ENCODE measurements around the gene MPPED2.

The MPPED2 gene

DNA sequence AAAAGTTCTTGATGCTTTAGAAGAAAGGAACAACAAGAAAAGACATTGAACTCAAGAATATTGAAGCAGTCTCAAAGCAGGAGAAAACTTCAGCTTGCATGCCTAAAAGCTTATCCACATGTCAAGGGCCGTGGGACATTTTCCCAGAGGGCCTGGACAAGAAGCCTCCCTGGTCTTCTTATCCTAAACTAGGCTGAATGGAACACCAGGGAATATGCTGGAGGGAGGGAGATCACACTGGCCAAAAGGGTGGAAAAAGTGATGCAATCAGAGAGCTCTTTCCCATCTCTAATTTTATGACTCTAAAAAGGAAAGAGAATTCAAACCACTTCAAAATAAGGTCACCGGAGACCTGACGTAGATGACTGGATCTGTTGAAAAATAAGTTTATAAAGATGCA lies 107.2 kb downstream of the MPPED2 start:
- DNase-seq (ENCODE audit: low read depth, low spot score): no peak
- TF ChIP-seq ZNF274 (IDR thresholded peaks at IDR 0.05; ENCODE audit: low read depth, low read length) (no peak), YY1 (IDR thresholded peaks at IDR 0.05; ENCODE audit: insufficient read depth, insufficient read length) (no peak), SUZ12 (IDR thresholded peaks at IDR 0.05; ENCODE audit: extremely low read depth, insufficient read depth, insufficient read length) (no peak)
- Histone ChIP-seq H3K4me1 (ENCODE audit: insufficient read depth, insufficient read length) (peaks cover 2% of the 10 kb centered on the region), H3K27me3 (ENCODE audit: insufficient read depth, insufficient read length) (no peaks in the 10 kb centered on the region), H3K4me3 (ENCODE audit: insufficient read length, low read depth) (no peak overlapping the region), H3K9ac (ENCODE audit: insufficient read length, low read depth) (no peak overlapping the region), H3K36me3 (ENCODE audit: insufficient read depth, insufficient read length, low read length) (no peaks in the 10 kb centered on the region), H3K9me3 (ENCODE audit: insufficient read depth, low read length) (no peaks in the 10 kb centered on the region)

GRCh38 chr11:30477061-30477460 lies 109.1 kb downstream of the MPPED2 start:
- H3K9me3 ChIP-seq (ENCODE audit: insufficient read depth, low read length): no peaks in the 10 kb centered on the region
- H3K9ac ChIP-seq (ENCODE audit: insufficient read length, low read depth): no peak overlapping the region
- TF ChIP-seq YY1 (IDR thresholded peaks at IDR 0.05; ENCODE audit: insufficient read depth, insufficient read length) (no peak), ZNF274 (IDR thresholded peaks at IDR 0.05; ENCODE audit: low read depth, low read length) (no peak), SUZ12 (IDR thresholded peaks at IDR 0.05; ENCODE audit: extremely low read depth, insufficient read depth, insufficient read length) (no peak)
- peaks cover 2% of the 10 kb centered on the region for H3K4me1 ChIP-seq (ENCODE audit: insufficient read depth, insufficient read length)
- no peak overlapping the region for H3K4me3 ChIP-seq (ENCODE audit: insufficient read length, low read depth)
- no peaks in the 10 kb centered on the region for H3K36me3 ChIP-seq (ENCODE audit: insufficient read depth, insufficient read length, low read length)
- DNase-seq (ENCODE audit: low read depth, low spot score): no peak
- no peaks in the 10 kb centered on the region for H3K27me3 ChIP-seq (ENCODE audit: insufficient read depth, insufficient read length)

DNA sequence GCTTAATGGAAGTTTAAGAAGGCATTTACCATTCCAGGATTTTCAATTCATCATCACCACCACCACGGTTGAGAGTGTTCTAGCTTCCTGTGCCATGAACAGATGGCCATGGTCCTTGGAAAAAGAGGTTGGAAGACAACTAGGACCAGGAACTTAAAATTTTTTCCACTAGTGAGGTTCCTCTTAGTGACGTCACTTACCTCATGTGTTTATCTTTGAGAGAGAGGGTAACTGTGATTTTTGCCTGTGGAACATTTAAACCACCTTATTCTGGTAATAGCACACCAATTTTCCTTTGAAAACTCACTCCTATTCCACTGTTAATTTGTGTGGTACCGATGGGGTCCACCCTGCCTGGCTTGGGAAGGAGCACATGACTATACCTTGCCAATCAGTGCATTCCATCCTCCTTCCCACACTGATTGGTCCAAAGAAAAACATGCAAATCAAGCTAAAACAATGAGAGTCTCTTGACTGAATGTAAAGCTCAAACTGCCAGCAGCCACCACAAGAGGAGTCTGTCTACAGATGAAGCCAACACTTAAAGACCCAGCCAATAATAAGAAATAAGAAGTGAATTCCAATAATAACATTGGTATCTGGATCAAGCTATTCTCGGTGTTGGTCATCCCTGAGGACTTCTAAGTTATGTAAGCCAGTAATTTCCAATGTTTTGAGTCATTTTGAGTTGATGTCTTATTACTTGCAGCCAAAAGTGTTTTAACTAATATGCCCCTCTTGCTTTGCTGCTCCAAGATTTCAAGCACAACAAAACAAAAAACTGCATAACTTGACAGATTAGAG lies 111.8 kb downstream of the MPPED2 start:
- DNase-seq (ENCODE audit: low read depth, low spot score): no peak
- Histone ChIP-seq H3K4me3 (ENCODE audit: insufficient read length, low read depth) (no peak overlapping the region), H3K4me1 (ENCODE audit: insufficient read depth, insufficient read length) (no peaks in the 10 kb centered on the region), H3K9ac (ENCODE audit: insufficient read length, low read depth) (no peak overlapping the region), H3K36me3 (ENCODE audit: insufficient read depth, insufficient read length, low read length) (no peaks in the 10 kb centered on the region), H3K9me3 (ENCODE audit: insufficient read depth, low read length) (no peaks in the 10 kb centered on the region), H3K27me3 (ENCODE audit: insufficient read depth, insufficient read length) (no peaks in the 10 kb centered on the region)
- TF ChIP-seq ZNF274 (IDR thresholded peaks at IDR 0.05; ENCODE audit: low read depth, low read length) (no peak), YY1 (IDR thresholded peaks at IDR 0.05; ENCODE audit: insufficient read depth, insufficient read length) (no peak), SUZ12 (IDR thresholded peaks at IDR 0.05; ENCODE audit: extremely low read depth, insufficient read depth, insufficient read length) (no peak)

DNA sequence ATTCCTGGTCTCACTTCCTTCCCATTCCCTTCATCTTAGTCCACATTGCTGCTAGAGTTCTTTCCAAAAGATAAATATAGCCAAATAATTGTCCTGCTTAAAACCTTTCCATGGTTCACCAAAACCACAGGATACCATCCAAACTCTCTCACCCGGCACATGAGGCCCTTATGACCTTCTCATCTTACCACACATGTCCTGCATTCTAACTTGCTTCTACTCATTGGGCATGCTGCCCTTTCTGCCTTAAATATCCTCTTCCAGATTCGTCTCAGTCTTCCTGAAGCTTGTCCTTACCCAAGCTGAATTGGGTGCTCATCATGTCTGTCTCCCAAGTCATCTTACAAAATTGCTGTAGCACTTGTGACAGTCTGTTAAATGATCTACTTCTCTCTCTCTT lies 114.9 kb downstream of the MPPED2 start:
- H3K36me3 ChIP-seq (ENCODE audit: insufficient read depth, insufficient read length, low read length): no peaks in the 10 kb centered on the region
- H3K27me3 ChIP-seq (ENCODE audit: insufficient read depth, insufficient read length): no peaks in the 10 kb centered on the region
- no peaks in the 10 kb centered on the region for H3K9me3 ChIP-seq (ENCODE audit: insufficient read depth, low read length)
- no peak for DNase-seq (ENCODE audit: low read depth, low spot score)
- H3K4me1 ChIP-seq (ENCODE audit: insufficient read depth, insufficient read length): no peaks in the 10 kb centered on the region
- TF ChIP-seq ZNF274 (IDR thresholded peaks at IDR 0.05; ENCODE audit: low read depth, low read length): no peak
- no peak for TF ChIP-seq YY1 (IDR thresholded peaks at IDR 0.05; ENCODE audit: insufficient read depth, insufficient read length)
- TF ChIP-seq SUZ12 (IDR thresholded peaks at IDR 0.05; ENCODE audit: extremely low read depth, insufficient read depth, insufficient read length): no peak
- H3K9ac ChIP-seq (ENCODE audit: insufficient read length, low read depth): no peak overlapping the region
- no peak overlapping the region for H3K4me3 ChIP-seq (ENCODE audit: insufficient read length, low read depth)

GRCh38 chr11:30468881-30469280 lies 117.3 kb downstream of the MPPED2 start:
- H3K9me3 ChIP-seq (ENCODE audit: insufficient read depth, low read length): no peaks in the 10 kb centered on the region

GRCh38 chr11:30467176-30467575 lies 119.0 kb downstream of the MPPED2 start:
- no peak for DNase-seq (ENCODE audit: low read depth, low spot score)
- Histone ChIP-seq H3K9ac (ENCODE audit: insufficient read length, low read depth) (no peak overlapping the region), H3K4me3 (ENCODE audit: insufficient read length, low read depth) (no peak overlapping the region), H3K27me3 (ENCODE audit: insufficient read depth, insufficient read length) (no peaks in the 10 kb centered on the region), H3K4me1 (ENCODE audit: insufficient read depth, insufficient read length) (no peaks in the 10 kb centered on the region), H3K36me3 (ENCODE audit: insufficient read depth, insufficient read length, low read length) (no peaks in the 10 kb centered on the region), H3K9me3 (ENCODE audit: insufficient read depth, low read length) (no peaks in the 10 kb centered on the region)
- TF ChIP-seq YY1 (IDR thresholded peaks at IDR 0.05; ENCODE audit: insufficient read depth, insufficient read length) (no peak), SUZ12 (IDR thresholded peaks at IDR 0.05; ENCODE audit: extremely low read depth, insufficient read depth, insufficient read length) (no peak), ZNF274 (IDR thresholded peaks at IDR 0.05; ENCODE audit: low read depth, low read length) (no peak)

More at GRCh38 chr11:30468881-30469280, 117.3 kb downstream of the MPPED2 start:
- DNase-seq (ENCODE audit: low read depth, low spot score): no peak
- Histone ChIP-seq H3K9ac (ENCODE audit: insufficient read length, low read depth) (no peak overlapping the region), H3K4me3 (ENCODE audit: insufficient read length, low read depth) (no peak overlapping the region), H3K27me3 (ENCODE audit: insufficient read depth, insufficient read length) (no peaks in the 10 kb centered on the region), H3K36me3 (ENCODE audit: insufficient read depth, insufficient read length, low read length) (no peaks in the 10 kb centered on the region), H3K4me1 (ENCODE audit: insufficient read depth, insufficient read length) (no peaks in the 10 kb centered on the region)
- TF ChIP-seq SUZ12 (IDR thresholded peaks at IDR 0.05; ENCODE audit: extremely low read depth, insufficient read depth, insufficient read length) (no peak), YY1 (IDR thresholded peaks at IDR 0.05; ENCODE audit: insufficient read depth, insufficient read length) (no peak), ZNF274 (IDR thresholded peaks at IDR 0.05; ENCODE audit: low read depth, low read length) (no peak)

GRCh38 chr11:30465623-30466022 lies 120.5 kb downstream of the MPPED2 start:
- Histone ChIP-seq H3K9ac (ENCODE audit: insufficient read length, low read depth) (no peak overlapping the region), H3K27me3 (ENCODE audit: insufficient read depth, insufficient read length) (no peaks in the 10 kb centered on the region), H3K36me3 (ENCODE audit: insufficient read depth, insufficient read length, low read length) (no peaks in the 10 kb centered on the region), H3K4me1 (ENCODE audit: insufficient read depth, insufficient read length) (no peaks in the 10 kb centered on the region), H3K4me3 (ENCODE audit: insufficient read length, low read depth) (no peak overlapping the region), H3K9me3 (ENCODE audit: insufficient read depth, low read length) (no peaks in the 10 kb centered on the region)
- no peak for TF ChIP-seq SUZ12 (IDR thresholded peaks at IDR 0.05; ENCODE audit: extremely low read depth, insufficient read depth, insufficient read length)
- TF ChIP-seq YY1 (IDR thresholded peaks at IDR 0.05; ENCODE audit: insufficient read depth, insufficient read length): no peak
- DNase-seq (ENCODE audit: low read depth, low spot score): no peak
